Thyroid gland (tissue), 4 donors: Measurements from ENCODE around the gene FMO2. TPM values are rescaled to one million over a fixed set of nuclear protein-coding genes. Genes with fewer than 3 reads are reported as not detected.
A peak's percentile ranks its signal among the peaks of the same experiment; 100 is the strongest.
"Not testable (repeated sequence)": the region's sequence is repeated elsewhere in the genome, so short reads cannot be mapped to it uniquely, and the experiment has no call there.

ENCODE experiments used
- DNase-seq, 2 donors: peaks; one replicate each; pipeline ENCODE4 v3.0.0-alpha.2; 2019
- H3K27ac ChIP-seq, 3 donors: fragments of 200-600 bp; sonication (generic); 1 replicate in 2 of 3; 2 replicates in 1 of 3; pipeline ENCODE4 v1.5.1; 2016 to 2019; ENCODE audit warnings: mild to moderate bottlenecking in 1 of 3, moderate library complexity in 1 of 3
- H3K27me3 ChIP-seq: fragments of 200-600 bp; sonication (generic); one replicate; pipeline ENCODE4 v1.5.1; 2019
- H3K36me3 ChIP-seq, 2 donors: fragments of 200-600 bp; sonication (generic); one replicate each; pipeline ENCODE4 v1.5.1; 2016 to 2019
- H3K4me1 ChIP-seq, 2 donors: fragments of 200-600 bp; sonication (generic); one replicate each; pipeline ENCODE4 v1.5.1; 2017 to 2019
- H3K4me3 ChIP-seq, 3 donors: fragments of 200-600 bp; sonication (generic); replicated peaks in 1 of 3; 1 replicate in 2 of 3; 2 replicates in 1 of 3; pipeline ENCODE4 v1.5.1; 2016; ENCODE audit warnings: mild to moderate bottlenecking in 1 of 3
- H3K9me3 ChIP-seq: fragments of 200-600 bp; sonication (generic); one replicate; pipeline ENCODE4 v1.5.1; 2017
- POLR2A ChIP-seq, 2 donors: fragments of 450-650 bp; IDR thresholded peaks; one replicate each; pipeline ENCODE4 v1.6.1; 2017; ENCODE audit warnings: antibody characterized with exemption in 2 of 2, mild to moderate bottlenecking in 2 of 2, moderate library complexity in 1 of 2
- WGBS, 2 donors: methylation state at CpG; one replicate each; pipeline ENCODE4 v1.1.5; 2017; 5-methylcytosine and 5-hydroxymethylcytosine counted together
- intact Hi-C: fragments of 100-400 bp; cut with DNase I; formaldehyde crosslinking; loops from one replicate; pipeline ENCODE4 v1.15.1; 2023
- total RNA-seq, 4 donors: library from RNA; depleted of rRNA; stranded (reverse); fragments of >200 nt; gene quantifications; one replicate each; pipeline ENCODE4 v1.2.3, GENCODE V29; 2016
- TF ChIP-seq, protein P1 (sequence below), 6 experiments: fragments of 200-600 bp in 3 of 6; fragments of 450-650 bp in 3 of 6; sonication (generic) in 3 of 6; IDR thresholded peaks; one replicate each; pipeline ENCODE4 v1.5.1; 2016 to 2019; ENCODE audit warnings: antibody characterized with exemption in 6 of 6, mild to moderate bottlenecking in 2 of 6, inconsistent platforms in 1 of 6, moderate library complexity in 1 of 6

The FMO2 gene
- total RNA-seq, 4 donors from 2014 or later: 13.8 to 128 (median 14.5) TPM

DNA sequence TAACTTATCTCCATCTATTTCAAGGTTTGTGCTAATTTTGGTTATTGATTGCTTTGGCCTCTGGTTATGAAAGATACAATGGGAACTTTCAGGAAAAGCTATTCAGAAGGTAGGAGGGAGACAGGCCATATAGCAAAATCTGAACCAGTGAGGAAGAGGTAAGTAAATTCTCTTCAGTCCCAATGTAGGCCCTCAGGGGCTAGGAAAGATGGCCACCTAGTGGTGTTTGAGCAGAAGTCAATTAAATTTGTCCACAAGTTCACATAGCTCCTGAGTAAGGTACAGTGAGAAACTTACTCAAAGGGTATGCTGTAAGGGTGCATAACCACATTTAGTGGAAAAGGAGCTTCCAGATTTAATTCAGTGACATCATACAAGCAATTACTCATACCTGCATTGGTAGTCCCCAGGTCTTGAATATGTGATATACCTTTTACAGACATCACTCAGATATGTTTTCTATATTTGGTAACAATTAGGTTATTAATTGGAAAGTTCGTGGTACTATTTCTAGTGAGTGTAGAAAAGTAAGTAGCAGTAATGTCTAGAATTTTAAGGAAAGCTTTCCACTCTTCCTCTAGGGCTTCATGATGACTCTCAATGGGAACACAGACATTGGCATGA is 41.8 kb downstream of the FMO2 start:
- no peak for TF ChIP-seq POLR2A (IDR thresholded peaks at IDR 0.05)
- TF ChIP-seq, protein P1, sequence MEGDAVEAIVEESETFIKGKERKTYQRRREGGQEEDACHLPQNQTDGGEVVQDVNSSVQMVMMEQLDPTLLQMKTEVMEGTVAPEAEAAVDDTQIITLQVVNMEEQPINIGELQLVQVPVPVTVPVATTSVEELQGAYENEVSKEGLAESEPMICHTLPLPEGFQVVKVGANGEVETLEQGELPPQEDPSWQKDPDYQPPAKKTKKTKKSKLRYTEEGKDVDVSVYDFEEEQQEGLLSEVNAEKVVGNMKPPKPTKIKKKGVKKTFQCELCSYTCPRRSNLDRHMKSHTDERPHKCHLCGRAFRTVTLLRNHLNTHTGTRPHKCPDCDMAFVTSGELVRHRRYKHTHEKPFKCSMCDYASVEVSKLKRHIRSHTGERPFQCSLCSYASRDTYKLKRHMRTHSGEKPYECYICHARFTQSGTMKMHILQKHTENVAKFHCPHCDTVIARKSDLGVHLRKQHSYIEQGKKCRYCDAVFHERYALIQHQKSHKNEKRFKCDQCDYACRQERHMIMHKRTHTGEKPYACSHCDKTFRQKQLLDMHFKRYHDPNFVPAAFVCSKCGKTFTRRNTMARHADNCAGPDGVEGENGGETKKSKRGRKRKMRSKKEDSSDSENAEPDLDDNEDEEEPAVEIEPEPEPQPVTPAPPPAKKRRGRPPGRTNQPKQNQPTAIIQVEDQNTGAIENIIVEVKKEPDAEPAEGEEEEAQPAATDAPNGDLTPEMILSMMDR (IDR thresholded peaks at IDR 0.05): peak; percentile 15 to 69 (median 52)
- Histone ChIP-seq H3K4me3 (no peak overlapping the region), H3K4me1 (no peaks in the 10 kb centered on the region), H3K27me3 (no peaks in the 10 kb centered on the region), H3K36me3 (no peaks in the 10 kb centered on the region), H3K27ac (no peak overlapping the region), H3K9me3 (no peaks in the 10 kb centered on the region)
- peak in 1 of 2 donors; percentile 20 for DNase-seq
- intact Hi-C loops: loop anchor here (5.0 kb wide), 1 partner anchor 145 kb away; no protein-coding TSS in a partner anchor
- WGBS, 2 donors: 76 to 93% methylated on average over 1 of the region's 1 CpG

DNA sequence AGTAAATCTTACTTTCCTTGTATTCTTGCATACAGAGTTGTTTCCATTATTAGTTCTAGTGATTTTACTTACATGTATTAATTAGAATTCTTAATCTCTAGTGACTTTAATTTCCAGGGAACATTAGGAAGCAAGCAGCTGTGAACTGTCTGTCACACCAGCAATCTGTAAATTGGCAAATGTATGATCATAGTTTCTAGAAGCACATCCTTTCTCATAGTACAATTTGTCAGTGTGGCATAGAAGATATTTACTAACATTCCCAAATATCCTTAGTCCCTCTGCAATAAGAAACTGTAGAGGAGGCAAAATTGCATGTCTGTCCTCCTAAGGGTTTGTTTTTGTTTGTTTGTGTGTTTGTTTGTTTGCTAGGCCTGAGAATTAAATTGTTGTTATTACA is 46.2 kb downstream of the FMO2 start:
- intact Hi-C loops: no loop called here
- Histone ChIP-seq H3K4me1 (no peaks in the 10 kb centered on the region), H3K4me3 (no peak overlapping the region), H3K27ac (no peak overlapping the region), H3K36me3 (no peaks in the 10 kb centered on the region), H3K27me3 (no peaks in the 10 kb centered on the region), H3K9me3 (no peaks in the 10 kb centered on the region)
- no peak for TF ChIP-seq POLR2A (IDR thresholded peaks at IDR 0.05)
- TF ChIP-seq, protein P1 (IDR thresholded peaks at IDR 0.05): no peak
- DNase-seq: no peak

DNA sequence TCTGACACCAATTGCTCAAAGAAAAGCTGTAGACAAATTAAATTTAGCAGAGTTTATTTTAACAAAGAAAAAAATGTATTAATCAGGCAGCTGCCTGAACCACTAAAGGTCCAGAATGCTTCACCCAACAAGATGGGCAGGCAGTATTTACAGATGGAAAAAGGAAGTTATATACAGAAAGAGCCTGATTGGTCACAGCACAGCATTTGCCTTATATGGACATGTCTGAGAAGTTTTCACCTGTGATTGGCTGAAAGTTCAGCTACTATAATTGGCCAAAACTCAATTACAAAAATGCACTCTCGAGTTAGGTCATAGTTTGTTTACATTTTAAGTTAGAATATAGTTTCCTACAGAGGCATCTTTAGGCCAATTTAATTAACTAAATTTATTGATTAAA is 48.1 kb downstream of the FMO2 start:
- intact Hi-C loops: no loop called here
- Histone ChIP-seq H3K27ac (no peak overlapping the region), H3K36me3 (no peaks in the 10 kb centered on the region), H3K4me3 (no peak overlapping the region), H3K9me3 (no peaks in the 10 kb centered on the region), H3K27me3 (no peaks in the 10 kb centered on the region), H3K4me1 (no peaks in the 10 kb centered on the region)
- no peak for DNase-seq
- TF ChIP-seq, protein P1 (IDR thresholded peaks at IDR 0.05): no peak
- TF ChIP-seq POLR2A (IDR thresholded peaks at IDR 0.05): no peak
- 87 to 91% methylated on average over 1 of the region's 1 CpG for WGBS, 2 donors

DNA sequence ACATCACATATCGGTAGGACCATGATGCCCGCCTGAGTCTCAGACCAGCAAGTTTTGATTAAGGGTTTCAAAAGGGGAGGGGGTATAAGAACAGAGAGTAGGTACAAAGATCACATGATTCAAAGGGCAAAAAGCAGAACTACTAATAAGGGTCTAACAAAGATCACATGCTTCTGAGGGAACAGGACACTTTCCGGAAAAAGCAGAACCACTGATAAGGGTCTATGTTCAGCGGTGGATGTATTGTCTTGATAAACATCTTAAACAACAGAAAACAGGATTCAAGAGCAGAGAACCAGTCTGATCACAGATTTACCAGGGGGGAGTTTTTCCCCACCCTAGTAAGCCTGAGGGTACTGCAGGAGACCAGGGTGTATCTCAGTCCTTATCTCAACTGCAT is 51.1 kb downstream of the FMO2 start:
- H3K36me3 ChIP-seq, H3K27me3 ChIP-seq, intact Hi-C loops, H3K4me1 ChIP-seq, DNase-seq, H3K27ac ChIP-seq, H3K4me3 ChIP-seq, H3K9me3 ChIP-seq: not testable (repeated sequence)
- WGBS, 2 donors: 92 to 94% methylated on average over 4 of the region's 4 CpGs

DNA sequence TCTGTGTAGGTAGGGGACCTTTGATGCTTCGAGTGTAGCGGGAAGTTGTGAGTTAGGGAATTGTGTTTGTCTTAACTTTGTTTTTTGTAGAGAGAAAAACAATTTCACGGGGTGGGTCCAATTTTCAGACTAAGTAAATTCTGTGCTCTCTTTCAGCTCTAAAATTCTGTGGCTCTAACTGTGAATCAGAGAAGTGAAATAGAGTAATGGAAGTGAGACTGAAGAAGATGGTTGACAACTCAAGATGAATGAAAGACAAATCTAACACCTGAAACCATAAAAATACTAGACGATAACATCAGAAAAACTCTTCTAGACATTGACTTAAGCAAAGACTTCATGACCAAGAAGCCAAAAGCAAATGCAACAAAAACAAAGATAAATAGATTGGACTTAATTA is 58.8 kb downstream of the FMO2 start:
- no peaks in the 10 kb centered on the region for H3K4me1 ChIP-seq
- intact Hi-C loops: no loop called here
- DNase-seq: no peak
- no peak for TF ChIP-seq POLR2A (IDR thresholded peaks at IDR 0.05)
- TF ChIP-seq, protein P1 (IDR thresholded peaks at IDR 0.05): no peak
- no peaks in the 10 kb centered on the region for H3K27me3 ChIP-seq
- 85 to 87% methylated on average over 4 of the region's 4 CpGs for whole genome bisulfite sequencing, 2 donors
- no peak overlapping the region for H3K27ac ChIP-seq
- H3K9me3 ChIP-seq: no peaks in the 10 kb centered on the region
- H3K36me3 ChIP-seq: no peaks in the 10 kb centered on the region
- H3K4me3 ChIP-seq: no peak overlapping the region
